GM12801 (cell line): ENCODE data around the gene KIAA0513.

Source experiments
- CTCF ChIP-seq: IDR thresholded peaks from one replicate; pipeline ENCODE4 v1.5.1; 2011; ENCODE audit warnings: control low read depth; ENCODE audit not compliant: insufficient read length; ENCODE audit errors: extremely low read depth

Gene KIAA0513

GRCh38 chr16:85094176-85094805 lies 66.7 kb downstream of the KIAA0513 start:
- no peak for TF ChIP-seq CTCF

GRCh38 chr16:85094812-85095211 lies 67.2 kb downstream of the KIAA0513 start:
- no peak for TF ChIP-seq CTCF

GRCh38 chr16:85096921-85097320 lies 69.3 kb downstream of the KIAA0513 start:
- TF ChIP-seq CTCF = no peak

GRCh38 chr16:85098565-85098964 lies 71.0 kb downstream of the KIAA0513 start:
- TF ChIP-seq CTCF = no peak

GRCh38 chr16:85100265-85100664 lies 72.7 kb downstream of the KIAA0513 start:
- TF ChIP-seq CTCF = no peak

GRCh38 chr16:85101956-85102630 lies 74.5 kb downstream of the KIAA0513 start:
- no peak for TF ChIP-seq CTCF

GRCh38 chr16:85103114-85104079 lies 75.8 kb downstream of the KIAA0513 start:
- no peak for TF ChIP-seq CTCF
